CD14-positive monocyte (primary cell): ENCODE data around the gene TTLL8. TPM values are rescaled to one million over a fixed set of nuclear protein-coding genes. Genes with fewer than 3 reads are reported as not detected.

ENCODE experiments used
- DNase-seq, 3 donors: peaks; one replicate each; pipeline ENCODE4 v3.0.0-alpha.2; 2011 to 2022
- H2AFZ ChIP-seq: 2 replicates; pipeline ENCODE4 v1.6.0; 2012; ENCODE audit warnings: mild to moderate bottlenecking, low read depth, low read length, inconsistent platforms; ENCODE audit not compliant: insufficient read depth, poor library complexity, severe bottlenecking
- H3K27ac ChIP-seq, 2 donors: 1 replicate in 1 of 2; 2 replicates in 1 of 2; pipeline ENCODE4 v1.5.1; 2012 to 2013; ENCODE audit warnings: low read length in 2 of 2, control low read depth in 1 of 2, inconsistent platforms in 1 of 2, low read depth in 1 of 2, mild to moderate bottlenecking in 1 of 2
- H3K27me3 ChIP-seq, 2 donors: one replicate each; pipeline versions ENCODE4 v1.6.0 to v1.6.1; 2011 to 2013; ENCODE audit warnings: low read length in 2 of 2; ENCODE audit not compliant: control insufficient read depth in 2 of 2, insufficient read depth in 2 of 2
- H3K36me3 ChIP-seq, 2 donors: replicated peaks in 1 of 2; 1 replicate in 1 of 2; 2 replicates in 1 of 2; pipeline versions ENCODE4 v1.5.1 to v1.6.1; 2012 to 2013; ENCODE audit warnings: low read length in 2 of 2, control low read depth in 1 of 2, inconsistent platforms in 1 of 2, mild to moderate bottlenecking in 1 of 2; ENCODE audit not compliant: insufficient read depth in 2 of 2, control insufficient read depth in 1 of 2
- H3K4me1 ChIP-seq, 2 donors: 1 replicate in 1 of 2; 2 replicates in 1 of 2; pipeline versions ENCODE4 v1.5.1 to v1.6.1; 2012 to 2013; ENCODE audit warnings: low read length in 2 of 2, control low read depth in 1 of 2, inconsistent platforms in 1 of 2, mild to moderate bottlenecking in 1 of 2, moderate library complexity in 1 of 2; ENCODE audit not compliant: insufficient read depth in 2 of 2, control insufficient read depth in 1 of 2
- H3K4me2 ChIP-seq: replicated peaks from 2 replicates; pipeline ENCODE3; 2012; ENCODE audit warnings: low read length, moderate library complexity, mild to moderate bottlenecking; ENCODE audit not compliant: poor library complexity, severe bottlenecking; ENCODE audit errors: extremely low read depth
- H3K4me3 ChIP-seq, 3 experiments: fragments of 200-600 bp in 1 of 3; sonication (generic) in 1 of 3; replicated peaks in 1 of 3; 1 replicate in 2 of 3; 2 replicates in 1 of 3; pipeline ENCODE4 v1.5.1; 2011 to 2013; ENCODE audit warnings: low read length in 3 of 3, mild to moderate bottlenecking in 3 of 3, control low read depth in 2 of 3, low read depth in 2 of 3, inconsistent platforms in 1 of 3, moderate library complexity in 1 of 3
- H3K79me2 ChIP-seq: 2 replicates; pipeline ENCODE4 v1.6.0; 2012; ENCODE audit warnings: mild to moderate bottlenecking, control low read depth, inconsistent platforms, low read length, moderate library complexity; ENCODE audit not compliant: insufficient read depth
- H3K9ac ChIP-seq: 2 replicates; pipeline ENCODE4 v1.6.0; 2017; ENCODE audit warnings: low read length, mild to moderate bottlenecking; ENCODE audit not compliant: insufficient read depth, poor library complexity, severe bottlenecking
- H3K9me3 ChIP-seq, 2 donors: replicated peaks in 1 of 2; 1 replicate in 1 of 2; 2 replicates in 1 of 2; pipeline versions ENCODE4 v1.5.1 to v1.6.1; 2012 to 2013; ENCODE audit warnings: low read length in 2 of 2, control low read depth in 1 of 2; ENCODE audit not compliant: control insufficient read depth in 1 of 2, insufficient read depth in 1 of 2
- H4K20me1 ChIP-seq: 2 replicates; pipeline ENCODE4 v1.6.0; 2012; ENCODE audit warnings: mild to moderate bottlenecking, low read length, control low read depth, moderate library complexity; ENCODE audit not compliant: insufficient read depth
- H3K27ac Mint-ChIP-seq, 7 donors: one replicate each; pipeline ENCODE4 v1.8.0; 2020; ENCODE audit warnings: mild to moderate bottlenecking in 7 of 7, mixed read lengths in 7 of 7, moderate library complexity in 6 of 7, inconsistent platforms in 2 of 7
- H3K27me3 Mint-ChIP-seq, 3 donors: one replicate each; pipeline ENCODE4 v1.8.0; 2021 to 2022; ENCODE audit warnings: low read depth in 3 of 3, mild to moderate bottlenecking in 3 of 3, mixed read lengths in 3 of 3, moderate library complexity in 3 of 3, inconsistent platforms in 1 of 3
- H3K36me3 Mint-ChIP-seq, 2 donors: one replicate each; pipeline ENCODE4 v1.8.0; 2020; ENCODE audit warnings: mixed read lengths in 2 of 2, inconsistent platforms in 1 of 2, mild to moderate bottlenecking in 1 of 2
- H3K4me1 Mint-ChIP-seq: one replicate; pipeline ENCODE4 v1.8.0; 2020; ENCODE audit warnings: mild to moderate bottlenecking, mixed read lengths
- H3K4me3 Mint-ChIP-seq, 2 donors: one replicate each; pipeline ENCODE4 v1.8.0; 2020; ENCODE audit warnings: mild to moderate bottlenecking in 2 of 2, mixed read lengths in 2 of 2, moderate library complexity in 1 of 2
- H3K9me3 Mint-ChIP-seq, 7 donors: one replicate each; pipeline ENCODE4 v1.8.0; 2020 to 2022; ENCODE audit warnings: mixed read lengths in 7 of 7, mild to moderate bottlenecking in 6 of 7, moderate library complexity in 6 of 7, inconsistent platforms in 2 of 7
- WGBS: methylation state at CpG from one replicate; pipeline ENCODE4 v1.1.5; 2013; ENCODE audit warnings: missing lambda C conversion rate; ENCODE audit not compliant: insufficient coverage; 5-methylcytosine and 5-hydroxymethylcytosine counted together
- intact Hi-C, 2 donors: fragments of 100-400 bp; cut with micrococcal nuclease; formaldehyde crosslinking; loops; one replicate each; pipeline versions ENCODE4 v1.15.0 to v1.15.1; 2023
- polyA plus RNA-seq, 3 donors: library from polyadenylated mRNA; depleted of rRNA in 1 of 3; unstranded in 2 of 3; stranded (reverse) in 1 of 3; fragments of 300-500 nt in 2 of 3; fragments of >200 nt in 1 of 3; fragmentation: Illumina TruSeq in 2 of 3; gene quantifications; 1 replicate in 2 of 3; 2 replicates in 1 of 3; pipeline ENCODE4 v1.2.3, GENCODE V29; 2012 to 2021
- TF ChIP-seq, protein P1 (sequence below): fragments of 200-600 bp; IDR thresholded peaks from one replicate; pipeline ENCODE4 v1.8.0; 2022; ENCODE audit warnings: antibody characterized with exemption, mild to moderate bottlenecking

The TTLL8 gene
- polyA plus RNA-seq, 3 donors = not detected

DNA sequence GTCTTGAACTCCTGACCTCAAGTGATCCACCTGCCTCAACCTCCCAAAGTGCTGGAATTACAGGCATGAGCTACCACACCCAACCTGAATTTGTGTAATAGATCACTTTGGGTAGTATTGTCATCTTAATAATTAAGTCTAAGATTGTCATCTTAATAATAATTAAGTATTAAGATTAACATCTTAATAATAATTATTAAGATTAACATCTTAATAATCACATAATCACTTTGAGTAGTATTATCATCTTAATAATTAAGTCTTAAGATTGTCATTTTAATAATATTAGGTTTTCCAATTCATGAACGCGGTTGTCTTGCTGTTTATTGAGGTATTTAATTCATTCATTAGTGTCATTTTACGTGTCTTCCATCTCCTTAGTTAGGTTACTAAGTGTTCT is 40.0 kb upstream of the TTLL8 start:
- no peaks in the 10 kb centered on the region for H3K36me3 ChIP-seq
- Mint-ChIP-seq H3K4me1 (peaks cover 6% of the 10 kb centered on the region), H3K9me3 (peaks cover 0 to under 1% (median 0%) of the 10 kb centered on the region in 7 donors), H3K36me3 (no peaks in the 10 kb centered on the region), H3K27ac (no peak overlapping the region), H3K27me3 (peaks cover 2 to 5% (median 3%) of the 10 kb centered on the region in 3 donors), H3K4me3 (no peak overlapping the region)
- H3K27me3 ChIP-seq = no peaks in the 10 kb centered on the region
- no peak overlapping the region for H3K27ac ChIP-seq
- TF ChIP-seq, protein P1, sequence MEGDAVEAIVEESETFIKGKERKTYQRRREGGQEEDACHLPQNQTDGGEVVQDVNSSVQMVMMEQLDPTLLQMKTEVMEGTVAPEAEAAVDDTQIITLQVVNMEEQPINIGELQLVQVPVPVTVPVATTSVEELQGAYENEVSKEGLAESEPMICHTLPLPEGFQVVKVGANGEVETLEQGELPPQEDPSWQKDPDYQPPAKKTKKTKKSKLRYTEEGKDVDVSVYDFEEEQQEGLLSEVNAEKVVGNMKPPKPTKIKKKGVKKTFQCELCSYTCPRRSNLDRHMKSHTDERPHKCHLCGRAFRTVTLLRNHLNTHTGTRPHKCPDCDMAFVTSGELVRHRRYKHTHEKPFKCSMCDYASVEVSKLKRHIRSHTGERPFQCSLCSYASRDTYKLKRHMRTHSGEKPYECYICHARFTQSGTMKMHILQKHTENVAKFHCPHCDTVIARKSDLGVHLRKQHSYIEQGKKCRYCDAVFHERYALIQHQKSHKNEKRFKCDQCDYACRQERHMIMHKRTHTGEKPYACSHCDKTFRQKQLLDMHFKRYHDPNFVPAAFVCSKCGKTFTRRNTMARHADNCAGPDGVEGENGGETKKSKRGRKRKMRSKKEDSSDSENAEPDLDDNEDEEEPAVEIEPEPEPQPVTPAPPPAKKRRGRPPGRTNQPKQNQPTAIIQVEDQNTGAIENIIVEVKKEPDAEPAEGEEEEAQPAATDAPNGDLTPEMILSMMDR = no peak
- no peak overlapping the region for H3K4me2 ChIP-seq
- no peak overlapping the region for H2AFZ ChIP-seq
- no CpG with 5 or more reads among the region's 3 CpGs for WGBS
- no peak overlapping the region for H3K4me3 ChIP-seq
- no peak overlapping the region for H3K9ac ChIP-seq
- intact Hi-C loops = no loop called here
- H4K20me1 ChIP-seq = no peaks in the 10 kb centered on the region
- no peak for DNase-seq
- no peaks in the 10 kb centered on the region for H3K9me3 ChIP-seq
- H3K79me2 ChIP-seq = no peaks in the 10 kb centered on the region
- H3K4me1 ChIP-seq = no peaks in the 10 kb centered on the region

DNA sequence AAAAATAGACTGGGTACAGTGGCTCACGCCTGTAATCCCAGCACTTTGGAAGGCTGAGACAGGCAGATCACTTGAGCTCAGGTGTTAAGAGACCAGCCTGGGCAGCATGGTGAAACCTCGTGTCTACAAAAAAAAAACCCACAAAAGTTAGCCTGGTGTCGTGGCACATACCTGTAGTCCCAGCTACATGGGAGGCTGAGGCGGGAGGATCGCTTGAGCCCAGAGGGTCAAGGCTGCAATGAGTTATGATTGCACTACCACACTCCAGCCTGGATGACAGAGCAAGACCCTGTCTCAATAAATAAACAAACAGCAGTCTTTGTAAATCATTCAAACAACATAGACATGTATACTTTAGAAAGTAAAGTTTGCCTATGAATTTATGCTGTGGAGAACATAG is 34.2 kb upstream of the TTLL8 start:
- Histone ChIP-seq H3K27ac (no peak overlapping the region), H3K36me3 (no peaks in the 10 kb centered on the region), H2AFZ (no peak overlapping the region), H3K4me2 (no peak overlapping the region), H3K9ac (no peak overlapping the region), H4K20me1 (no peaks in the 10 kb centered on the region), H3K27me3 (no peaks in the 10 kb centered on the region), H3K4me1 (no peaks in the 10 kb centered on the region), H3K9me3 (peaks cover 11 to 17% of the 10 kb centered on the region in 2 donors), H3K4me3 (no peak overlapping the region), H3K79me2 (no peaks in the 10 kb centered on the region)
- TF ChIP-seq, protein P1 = no peak
- DNase-seq = no peak
- intact Hi-C loops = no loop called here
- 88% methylated on average over 5 of the region's 5 CpGs for WGBS
- peaks cover 0 to 4% (median 0%) of the 10 kb centered on the region in 3 donors for H3K27me3 Mint-ChIP-seq
- no peaks in the 10 kb centered on the region for H3K4me1 Mint-ChIP-seq
- peak overlapping the region in 1 of 7 donors; percentile 65 for H3K27ac Mint-ChIP-seq
- H3K4me3 Mint-ChIP-seq = no peak overlapping the region
- peaks cover 0 to 4% of the 10 kb centered on the region in 2 donors for H3K36me3 Mint-ChIP-seq
- peaks cover 12 to 31% (median 25%) of the 10 kb centered on the region in 7 donors for H3K9me3 Mint-ChIP-seq
